Keratinocyte (primary cell): ENCODE results near the gene CPEB4. TPM values are rescaled to one million over a fixed set of nuclear protein-coding genes. Genes with fewer than 3 reads are reported as not detected.

Source experiments
- DNase-seq: peaks from one replicate; pipeline ENCODE4 v3.0.0-alpha.2; 2011; ENCODE audit warnings: low read depth, missing footprints, low spot score
- FAIRE-seq: peaks from 2 replicates; lab custom pipeline; 2011; peaks lifted over from hg19 to GRCh38; lab: Jason Lieb, UNC
- H2AFZ ChIP-seq: 2 replicates; pipeline ENCODE4 v1.6.0; 2012; ENCODE audit warnings: low read length, control low read depth, inconsistent platforms; ENCODE audit not compliant: control insufficient read depth
- H3K27ac ChIP-seq: 2 replicates; pipeline ENCODE4 v1.5.1; 2011; ENCODE audit warnings: low read length; ENCODE audit not compliant: control insufficient read depth, insufficient read depth
- H3K27me3 ChIP-seq: 3 replicates; pipeline ENCODE4 v1.6.0; 2011; ENCODE audit warnings: low read length; ENCODE audit not compliant: control insufficient read depth, insufficient read depth; ENCODE audit errors: extremely low read depth
- H3K36me3 ChIP-seq, 2 experiments: 2 replicates in 1 of 2; 3 replicates in 1 of 2; pipeline ENCODE4 v1.5.1; 2011; ENCODE audit warnings: low read length in 2 of 2, mild to moderate bottlenecking in 1 of 2; ENCODE audit not compliant: control insufficient read depth in 2 of 2, insufficient read depth in 2 of 2; ENCODE audit errors: extremely low read depth in 1 of 2
- H3K4me1 ChIP-seq: 3 replicates; pipeline ENCODE4 v1.5.1; 2011; ENCODE audit warnings: low read length; ENCODE audit not compliant: control insufficient read depth, insufficient read depth; ENCODE audit errors: extremely low read depth
- H3K4me2 ChIP-seq: 3 replicates; pipeline ENCODE4 v1.6.0; 2011; ENCODE audit warnings: low read depth, low read length; ENCODE audit not compliant: control insufficient read depth, insufficient read depth; ENCODE audit errors: extremely low read depth
- H3K4me3 ChIP-seq, 3 experiments: fragments of 200-600 bp in 1 of 3; sonication (generic) in 1 of 3; 2 replicates in 2 of 3; 3 replicates in 1 of 3; pipeline ENCODE4 v1.5.1; 2011 to 2016; ENCODE audit warnings: low read length in 3 of 3, mild to moderate bottlenecking in 3 of 3, control low read depth in 2 of 3, inconsistent platforms in 1 of 3, low read depth in 1 of 3, mixed read lengths in 1 of 3, mixed run types in 1 of 3, moderate library complexity in 1 of 3; ENCODE audit not compliant: control insufficient read depth in 2 of 3, insufficient read depth in 2 of 3; ENCODE audit errors: extremely low read depth in 1 of 3
- H3K79me2 ChIP-seq: 2 replicates; pipeline ENCODE4 v1.6.0; 2012; ENCODE audit warnings: low read length; ENCODE audit not compliant: control insufficient read depth, insufficient read depth
- H3K9ac ChIP-seq: 3 replicates; pipeline ENCODE4 v1.6.0; 2011; ENCODE audit warnings: low read length; ENCODE audit not compliant: control insufficient read depth, insufficient read depth; ENCODE audit errors: extremely low read depth
- H3K9me1 ChIP-seq: 3 replicates; pipeline ENCODE4 v1.6.0; 2011; ENCODE audit warnings: low read length; ENCODE audit not compliant: control insufficient read depth, insufficient read depth; ENCODE audit errors: extremely low read depth
- H3K9me3 ChIP-seq: 2 replicates; pipeline ENCODE4 v1.5.1; 2012; ENCODE audit warnings: low read depth, low read length; ENCODE audit not compliant: control insufficient read depth
- H4K20me1 ChIP-seq: 3 replicates; pipeline ENCODE4 v1.6.0; 2011; ENCODE audit warnings: low read length; ENCODE audit not compliant: control insufficient read depth, insufficient read depth; ENCODE audit errors: extremely low read depth
- CTCF ChIP-seq, 3 experiments: IDR thresholded peaks in 1 of 3; conservative IDR thresholded peaks in 1 of 3; optimal IDR thresholded peaks in 1 of 3; 2 replicates in 2 of 3; 3 replicates in 1 of 3; pipeline versions ENCODE3 to v1.5.1; 2011; ENCODE audit warnings: low read length in 3 of 3, mild to moderate bottlenecking in 3 of 3, moderate library complexity in 2 of 3, control low read depth in 1 of 3, inconsistent platforms in 1 of 3; ENCODE audit not compliant: insufficient read depth in 2 of 3; ENCODE audit errors: extremely low read depth in 1 of 3
- EZH2 ChIP-seq: IDR thresholded peaks from one replicate; pipeline ENCODE4 v1.6.1; 2012; ENCODE audit warnings: inconsistent platforms, mild to moderate bottlenecking, low read length, moderate library complexity
- dilution Hi-C: fragments of 300-500 bp; cut with MboI; formaldehyde crosslinking; loops from one replicate; pipeline ENCODE4 v1.7.0; 2020; ENCODE audit warnings: low sequenced_read_pairs; ENCODE audit not compliant: extremely low pct_ligation_motif_present
- polyA plus RNA-seq, 5 experiments: library from polyadenylated mRNA; depleted of rRNA in 3 of 5; stranded (reverse) in 3 of 5; stranded (forward) in 1 of 5; unstranded in 1 of 5; fragments of >200 nt; gene quantifications; 1 replicate in 1 of 5; 2 replicates in 3 of 5; 3 replicates in 1 of 5; pipeline versions ENCODE4 v1.2.1 to v1.2.3, GENCODE V29; 2011 to 2012; ENCODE audit warnings: missing spikeins in 2 of 5, low read depth in 1 of 5, low replicate concordance in 1 of 5

Gene CPEB4
- polyA plus RNA-seq, 1 donor (not counting 4 experiments of a cell fraction or from before 2014, with no cell fraction given) = 13.8 TPM

GRCh38 chr5:173968154-173968797, 80.1 kb downstream of the CPEB4 start:
- TF ChIP-seq EZH2 (no peak), CTCF (optimal IDR thresholded peaks at IDR 0.05 in 1 of 3, IDR thresholded peaks at IDR 0.05 in 1 of 3, conservative IDR thresholded peaks at IDR 0.05 in 1 of 3; ENCODE audit: extremely low read depth in 1 of 3, insufficient read depth in 2 of 3, low read length in 3 of 3) (no peak)
- H3K9me1 ChIP-seq = no peaks in the 10 kb centered on the region
- peaks cover 7% of the 10 kb centered on the region for H3K4me1 ChIP-seq
- H3K4me3 ChIP-seq = no peak overlapping the region
- no peaks in the 10 kb centered on the region for H3K9me3 ChIP-seq
- H3K9ac ChIP-seq = no peak overlapping the region
- no peaks in the 10 kb centered on the region for H4K20me1 ChIP-seq
- DNase-seq (no peak), FAIRE-seq (no peak)
- H3K27me3 ChIP-seq = no peaks in the 10 kb centered on the region
- no peak overlapping the region for H3K4me2 ChIP-seq
- H3K79me2 ChIP-seq = no peaks in the 10 kb centered on the region
- no peaks in the 10 kb centered on the region for H3K36me3 ChIP-seq
- H2AFZ ChIP-seq = no peak overlapping the region
- dilution Hi-C loops = no loop called here
- no peak overlapping the region for H3K27ac ChIP-seq

DNA sequence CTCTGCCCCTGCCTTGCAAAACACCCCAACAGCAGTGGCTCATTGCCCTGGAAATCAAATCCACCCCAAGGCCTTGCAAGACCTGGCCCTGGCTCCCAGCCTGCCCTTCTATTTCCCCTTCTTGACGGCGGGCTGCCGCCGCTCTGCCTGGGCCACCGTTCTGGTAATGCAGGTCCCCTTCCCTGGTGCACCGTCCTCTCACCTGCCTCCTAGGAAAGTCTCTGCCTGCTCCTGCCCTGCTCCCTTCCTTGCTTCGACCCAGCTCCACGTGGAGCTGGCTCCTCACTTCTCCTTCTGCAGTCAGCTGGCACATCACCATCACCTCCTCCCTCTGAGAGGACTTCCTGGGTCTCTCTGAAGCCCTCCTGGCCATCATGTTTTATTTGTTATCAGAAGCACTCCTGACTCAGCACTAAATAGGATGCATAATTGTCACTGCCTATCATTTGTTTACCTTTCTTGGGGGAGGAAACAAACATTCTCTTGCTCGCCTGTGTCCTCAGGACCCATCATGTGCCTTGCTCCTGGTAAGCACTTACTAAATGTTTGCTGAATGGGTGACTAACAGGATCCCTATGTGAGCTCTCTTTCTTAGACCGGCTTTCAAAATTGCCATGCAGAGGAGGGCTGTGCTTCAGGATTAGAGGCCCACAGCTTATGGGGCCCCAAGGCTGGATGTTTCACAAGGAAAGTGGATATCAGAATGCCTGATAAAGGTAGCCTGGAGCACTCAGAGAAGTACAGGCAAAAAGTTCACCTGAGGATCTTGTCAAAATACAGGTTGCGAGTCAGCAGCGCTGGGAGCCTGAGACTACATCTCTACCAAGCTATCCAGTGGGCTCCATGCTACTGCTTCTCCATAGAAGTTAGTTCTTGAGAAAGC, 81.3 kb downstream of the CPEB4 start:
- H2AFZ ChIP-seq = no peak overlapping the region
- H3K9ac ChIP-seq = no peak overlapping the region

More for the DNA sequence above, 81.3 kb downstream of the CPEB4 start:
- H3K36me3 ChIP-seq = no peaks in the 10 kb centered on the region
- TF ChIP-seq EZH2 (no peak), CTCF (optimal IDR thresholded peaks at IDR 0.05 in 1 of 3, IDR thresholded peaks at IDR 0.05 in 1 of 3, conservative IDR thresholded peaks at IDR 0.05 in 1 of 3; ENCODE audit: extremely low read depth in 1 of 3, insufficient read depth in 2 of 3, low read length in 3 of 3) (no peak)
- no peaks in the 10 kb centered on the region for H4K20me1 ChIP-seq
- FAIRE-seq (no peak), DNase-seq (no peak)
- peaks cover 5% of the 10 kb centered on the region for H3K4me1 ChIP-seq
- no peak overlapping the region for H3K4me2 ChIP-seq
- H3K4me3 ChIP-seq = no peak overlapping the region
- no peaks in the 10 kb centered on the region for H3K9me1 ChIP-seq
- H3K27me3 ChIP-seq = no peaks in the 10 kb centered on the region
- no peaks in the 10 kb centered on the region for H3K79me2 ChIP-seq
- H3K27ac ChIP-seq = no peak overlapping the region
- dilution Hi-C loops = no loop called here
- H3K9me3 ChIP-seq = no peaks in the 10 kb centered on the region
